Endodermal cell (in vitro differentiated cells): ENCODE data around the gene EIF4G1. TPM values are rescaled to one million over a fixed set of nuclear protein-coding genes. Genes with fewer than 3 reads are reported as not detected.
A peak's percentile ranks its signal among the peaks of the same experiment; 100 is the strongest.

Source experiments
- DNase-seq: peaks from one replicate; pipeline ENCODE4 v3.0.0-alpha.2; 2017
- H3K27ac ChIP-seq: 2 replicates; pipeline ENCODE4 v1.5.1; 2013; ENCODE audit warnings: mild to moderate bottlenecking, low read depth, low read length, moderate library complexity
- H3K27me3 ChIP-seq: 2 replicates; pipeline ENCODE4 v1.6.1; 2013; ENCODE audit warnings: mild to moderate bottlenecking, low read length, moderate library complexity; ENCODE audit not compliant: insufficient read depth, control insufficient read depth, poor library complexity, severe bottlenecking
- H3K36me3 ChIP-seq: 2 replicates; pipeline ENCODE4 v1.7.0; 2013; ENCODE audit warnings: mild to moderate bottlenecking, low read length, moderate library complexity; ENCODE audit not compliant: control insufficient read depth, insufficient read depth
- H3K4me1 ChIP-seq: one replicate; pipeline ENCODE4 v1.7.0; 2013; ENCODE audit warnings: low read length; ENCODE audit not compliant: control insufficient read depth, insufficient read depth
- H3K4me3 ChIP-seq: 2 replicates; pipeline ENCODE4 v1.5.1; 2013; ENCODE audit warnings: mild to moderate bottlenecking, low read length, moderate library complexity
- H3K9ac ChIP-seq: 2 replicates; pipeline ENCODE4 v1.6.1; 2013; ENCODE audit warnings: mild to moderate bottlenecking, low read length, moderate library complexity; ENCODE audit not compliant: poor library complexity, severe bottlenecking; ENCODE audit errors: extremely low read depth
- H3K9me3 ChIP-seq: 2 replicates; pipeline ENCODE4 v1.6.1; 2013; ENCODE audit warnings: mild to moderate bottlenecking, low read length, moderate library complexity; ENCODE audit not compliant: control insufficient read depth
- H3K27ac Mint-ChIP-seq: 2 replicates; pipeline ENCODE4 v1.8.0; 2020; ENCODE audit warnings: mixed read lengths
- H3K27me3 Mint-ChIP-seq: 2 replicates; pipeline ENCODE4 v1.8.0; 2021; ENCODE audit warnings: mild to moderate bottlenecking, mixed read lengths; ENCODE audit not compliant: insufficient read depth
- H3K36me3 Mint-ChIP-seq: 2 replicates; pipeline ENCODE4 v1.8.0; 2020; ENCODE audit warnings: low read depth, mixed read lengths
- H3K4me1 Mint-ChIP-seq: 2 replicates; pipeline ENCODE4 v1.8.0; 2020; ENCODE audit warnings: mixed read lengths
- H3K4me3 Mint-ChIP-seq: 2 replicates; pipeline ENCODE4 v1.8.0; 2020; ENCODE audit warnings: mild to moderate bottlenecking, moderate library complexity, mixed read lengths
- H3K9me3 Mint-ChIP-seq: 2 replicates; pipeline ENCODE4 v1.8.0; 2020; ENCODE audit warnings: mild to moderate bottlenecking, mixed read lengths
- CTCF ChIP-seq: fragments of 200-600 bp; sonication (generic); conservative IDR thresholded peaks from 2 replicates; pipeline ENCODE4 v1.5.0; 2021; ENCODE audit warnings: antibody characterized with exemption, mild to moderate bottlenecking
- WGBS, 2 experiments: methylation state at CpG; one replicate each; pipeline versions ENCODE4 v1.1.5 to v1.1.7; 2013; ENCODE audit warnings: missing lambda C conversion rate in 2 of 2, mixed read lengths in 1 of 2; ENCODE audit not compliant: insufficient coverage in 1 of 2, insufficient read length in 1 of 2; 5-methylcytosine and 5-hydroxymethylcytosine counted together
- total RNA-seq, 2 donors: library from RNA; stranded (reverse); fragmentation: NEBNext Ultra II Directional in 1 of 2; extraction: Animal tissue kit (Norgen Biotek cat#: 25700) in 1 of 2; gene quantifications; 2 replicates in 1 of 2; 3 replicates in 1 of 2; pipeline ENCODE4 v1.2.1, GENCODE V29; 2021

Gene EIF4G1
- total RNA-seq, 2 donors from 2014 or later = 408 to 475 TPM

- Mint-ChIP-seq H3K36me3 (peaks cover 27% of the 10 kb centered on the region), H3K4me1 (peaks cover 15% of the 10 kb centered on the region), H3K27ac (no peak overlapping the region), H3K9me3 (no peaks in the 10 kb centered on the region), H3K27me3 (peaks cover 4% of the 10 kb centered on the region), H3K4me3 (no peak overlapping the region)
- Histone ChIP-seq H3K36me3 (peaks cover 26% of the 10 kb centered on the region), H3K9ac (no peak overlapping the region), H3K27ac (no peak overlapping the region), H3K9me3 (no peaks in the 10 kb centered on the region), H3K27me3 (no peaks in the 10 kb centered on the region), H3K4me1 (no peaks in the 10 kb centered on the region), H3K4me3 (no peak overlapping the region)
- DNase-seq = no peak
- no peak for TF ChIP-seq CTCF
- 85 to 91% methylated on average over 7 of the region's 7 CpGs for WGBS, 2 experiments
Measured at GRCh38 chr3:184341925-184342324, 27.5 kb downstream of the EIF4G1 start.

GRCh38 chr3:184343200-184343876, 28.9 kb downstream of the EIF4G1 start:
- H3K4me1 ChIP-seq = no peaks in the 10 kb centered on the region
- Mint-ChIP-seq H3K36me3 (peaks cover 30% of the 10 kb centered on the region), H3K4me3 (no peak overlapping the region), H3K27me3 (peaks cover 2% of the 10 kb centered on the region), H3K4me1 (peaks cover 12% of the 10 kb centered on the region), H3K9me3 (no peaks in the 10 kb centered on the region), H3K27ac (no peak overlapping the region)
- H3K27me3 ChIP-seq = no peaks in the 10 kb centered on the region
- H3K9me3 ChIP-seq = no peaks in the 10 kb centered on the region
- peaks cover 26% of the 10 kb centered on the region for H3K36me3 ChIP-seq
- 64 to 86% methylated on average over 3 to 5 of the region's 5 CpGs for WGBS, 2 experiments
- no peak overlapping the region for H3K9ac ChIP-seq
- TF ChIP-seq CTCF = no peak
- H3K4me3 ChIP-seq = no peak overlapping the region
- no peak for DNase-seq
- no peak overlapping the region for H3K27ac ChIP-seq

- Mint-ChIP-seq H3K27me3 (no peaks in the 10 kb centered on the region), H3K36me3 (peaks cover 34% of the 10 kb centered on the region), H3K4me1 (peaks cover 20% of the 10 kb centered on the region), H3K4me3 (no peak overlapping the region), H3K9me3 (no peaks in the 10 kb centered on the region), H3K27ac (no peak overlapping the region)
- no peak for DNase-seq
- TF ChIP-seq CTCF = no peak
- Histone ChIP-seq H3K27ac (peak overlapping the region; percentile 24), H3K4me1 (no peaks in the 10 kb centered on the region), H3K4me3 (no peak overlapping the region), H3K36me3 (peaks cover 29% of the 10 kb centered on the region), H3K9me3 (no peaks in the 10 kb centered on the region), H3K9ac (no peak overlapping the region), H3K27me3 (no peaks in the 10 kb centered on the region)
- WGBS, 2 experiments = 87 to 91% methylated on average over 14 to 23 of the region's 24 CpGs
Measured at GRCh38 chr3:184344579-184345316, 30.3 kb downstream of the EIF4G1 start.
